DLD1 (cell line): ENCODE results near the gene ATF6.

Experiments used
- in situ Hi-C: cut with HindIII; loops from 2 replicates; pipeline ENCODE4 v1.10.0; 2017; ENCODE audit warnings: low sequenced_read_pairs

The ATF6 gene

GRCh38 chr1:161989786-161990185 is 223.7 kb downstream of the ATF6 start:
- in situ Hi-C loops: no loop called here

- in situ Hi-C loops: no loop called here
Measured at GRCh38 chr1:161993576-161993975, 227.5 kb downstream of the ATF6 start.

- in situ Hi-C loops: no loop called here
Measured at GRCh38 chr1:161994175-161994668, 228.1 kb downstream of the ATF6 start.

GRCh38 chr1:161997152-161997551 is 231.0 kb downstream of the ATF6 start:
- in situ Hi-C loops: no loop called here

- in situ Hi-C loops: no loop called here
Measured at GRCh38 chr1:161998811-161999210, 232.7 kb downstream of the ATF6 start.

- in situ Hi-C loops: no loop called here
Measured at GRCh38 chr1:161999301-162000052, 233.4 kb downstream of the ATF6 start.

- in situ Hi-C loops: no loop called here
Measured at GRCh38 chr1:162000053-162000420, 233.9 kb downstream of the ATF6 start.

- in situ Hi-C loops: no loop called here
Measured at GRCh38 chr1:162003061-162003829, 237.1 kb downstream of the ATF6 start.

GRCh38 chr1:162003830-162004215 is 237.7 kb downstream of the ATF6 start:
- in situ Hi-C loops: no loop called here

- in situ Hi-C loops: no loop called here
Measured at GRCh38 chr1:162004441-162004950, 238.4 kb downstream of the ATF6 start.

GRCh38 chr1:162006081-162006480 is 240.0 kb downstream of the ATF6 start:
- in situ Hi-C loops: no loop called here

- in situ Hi-C loops: no loop called here
Measured at GRCh38 chr1:162007466-162007865, 241.3 kb downstream of the ATF6 start.

- in situ Hi-C loops: no loop called here
Measured at GRCh38 chr1:162008799-162009198, 242.7 kb downstream of the ATF6 start.

- in situ Hi-C loops: no loop called here
Measured at GRCh38 chr1:162009501-162010174, 243.5 kb downstream of the ATF6 start.

GRCh38 chr1:162010175-162010506 is 244.0 kb downstream of the ATF6 start:
- in situ Hi-C loops: no loop called here

- in situ Hi-C loops: no loop called here
Measured at GRCh38 chr1:162011337-162012012, 245.4 kb downstream of the ATF6 start.

- in situ Hi-C loops: no loop called here
Measured at GRCh38 chr1:162013289-162013688, 247.2 kb downstream of the ATF6 start.
